Adrenal gland (tissue), 12 donors: Measurements from ENCODE around the gene SPDYE1. TPM values are rescaled to one million over a fixed set of nuclear protein-coding genes. Genes with fewer than 3 reads are reported as not detected.

Experiments used
- DNase-seq, 7 donors: peaks; one replicate each; pipeline ENCODE4 v3.0.0-alpha.2; 2019 to 2020
- H3K27ac ChIP-seq, 5 donors: fragments of 200-600 bp; sonication (generic) in 4 of 5; 1 replicate in 3 of 5; 2 replicates in 2 of 5; pipeline versions ENCODE4 v1.5.1 to v1.8.0; 2016 to 2020; ENCODE audit warnings: mild to moderate bottlenecking in 1 of 5
- H3K27me3 ChIP-seq: fragments of 200-600 bp; 2 replicates; pipeline ENCODE4 v1.8.0; 2021
- H3K36me3 ChIP-seq, 2 donors: fragments of 200-600 bp; replicated peaks in 1 of 2; 1 replicate in 1 of 2; 2 replicates in 1 of 2; pipeline versions ENCODE4 v1.5.1 to v1.8.0; 2018 to 2022
- H3K4me1 ChIP-seq, 2 donors: fragments of 200-600 bp; replicated peaks in 1 of 2; 1 replicate in 1 of 2; 2 replicates in 1 of 2; pipeline versions ENCODE4 v1.5.1 to v1.8.0; 2018 to 2021
- H3K4me3 ChIP-seq, 4 donors: fragments of 200-600 bp; sonication (generic) in 3 of 4; one replicate each; pipeline ENCODE4 v1.5.1; 2016 to 2018
- H3K9me3 ChIP-seq, 3 donors: fragments of 200-600 bp; sonication (generic) in 1 of 3; replicated peaks in 1 of 3; 1 replicate in 2 of 3; 2 replicates in 1 of 3; pipeline versions ENCODE4 v1.5.1 to v1.8.0; 2016 to 2021
- CTCF ChIP-seq, 6 experiments: fragments of 450-650 bp in 4 of 6; fragments of 200-600 bp in 2 of 6; sonication (generic) in 1 of 6; IDR thresholded peaks; 1 replicate in 5 of 6; 2 replicates in 1 of 6; pipeline versions ENCODE4 v1.5.1 to v1.8.0; 2016 to 2021; ENCODE audit warnings: antibody characterized with exemption in 6 of 6, mild to moderate bottlenecking in 2 of 6, moderate library complexity in 1 of 6
- POLR2A ChIP-seq, 2 donors: fragments of 450-650 bp; IDR thresholded peaks; one replicate each; pipeline ENCODE4 v1.6.1; 2017; ENCODE audit warnings: antibody characterized with exemption in 2 of 2, mild to moderate bottlenecking in 2 of 2, moderate library complexity in 1 of 2
- WGBS, 4 donors: extraction: QIAGEN DNeasy Blood & Tissue Kit in 2 of 4; methylation state at CpG; one replicate each; pipeline versions ENCODE4 v1.1.5 to v1.1.7; 2013 to 2017; 5-methylcytosine and 5-hydroxymethylcytosine counted together
- intact Hi-C, 2 donors: fragments of 100-400 bp; cut with DNase I; formaldehyde crosslinking; loops; one replicate each; pipeline versions ENCODE4 v1.14.1 to v1.15.0; 2022 to 2023
- microRNA-seq, 3 donors: library from miRNA; unstranded; fragments of <30 nt; microRNA quantifications; one replicate each; pipeline ENCODE4, GENCODE V29; 2017 to 2020
- polyA plus RNA-seq, 3 donors: library from polyadenylated mRNA; stranded (reverse); fragments of 200-250 nt in 2 of 3; fragments of 350-450 nt in 1 of 3; fragmentation: Illumina TruSeq in 1 of 3; extraction: RNeasy Lipid Tissue Mini Kit (QIAGEN cat#74804) in 1 of 3; gene quantifications; one replicate each; pipeline ENCODE4 v1.2.3, GENCODE V29; 2013 to 2014
- total RNA-seq, 9 donors: library from RNA; depleted of rRNA in 4 of 9; stranded (reverse); fragments of >200 nt in 4 of 9; fragments of 120-200 nt in 1 of 9; fragmentation: NEBNext Ultra II Directional in 1 of 9; extraction: Animal tissue kit (Norgen Biotek cat#: 25700) in 1 of 9; gene quantifications; one replicate each; pipeline versions ENCODE4 v1.1.0 to v1.2.4, GENCODE V29; 2013 to 2023
- donor health status: healthy with polysubstance abuse.
- donor health status: Bipolar disorder and iron deficiency.
- donor health status: DM: yes; HTN: yes; CAD: no.
- donor health status: DM: no; HTN: no; CAD: no.
- donor health status: DM: no; HTN: no; CAD: no.
- donor health status: DM: yes; HTN: yes; CAD: no.

Gene SPDYE1
- total and polyA plus RNA-seq, 12 donors = 0.06 to 0.19 TPM; not detected in 10

DNA sequence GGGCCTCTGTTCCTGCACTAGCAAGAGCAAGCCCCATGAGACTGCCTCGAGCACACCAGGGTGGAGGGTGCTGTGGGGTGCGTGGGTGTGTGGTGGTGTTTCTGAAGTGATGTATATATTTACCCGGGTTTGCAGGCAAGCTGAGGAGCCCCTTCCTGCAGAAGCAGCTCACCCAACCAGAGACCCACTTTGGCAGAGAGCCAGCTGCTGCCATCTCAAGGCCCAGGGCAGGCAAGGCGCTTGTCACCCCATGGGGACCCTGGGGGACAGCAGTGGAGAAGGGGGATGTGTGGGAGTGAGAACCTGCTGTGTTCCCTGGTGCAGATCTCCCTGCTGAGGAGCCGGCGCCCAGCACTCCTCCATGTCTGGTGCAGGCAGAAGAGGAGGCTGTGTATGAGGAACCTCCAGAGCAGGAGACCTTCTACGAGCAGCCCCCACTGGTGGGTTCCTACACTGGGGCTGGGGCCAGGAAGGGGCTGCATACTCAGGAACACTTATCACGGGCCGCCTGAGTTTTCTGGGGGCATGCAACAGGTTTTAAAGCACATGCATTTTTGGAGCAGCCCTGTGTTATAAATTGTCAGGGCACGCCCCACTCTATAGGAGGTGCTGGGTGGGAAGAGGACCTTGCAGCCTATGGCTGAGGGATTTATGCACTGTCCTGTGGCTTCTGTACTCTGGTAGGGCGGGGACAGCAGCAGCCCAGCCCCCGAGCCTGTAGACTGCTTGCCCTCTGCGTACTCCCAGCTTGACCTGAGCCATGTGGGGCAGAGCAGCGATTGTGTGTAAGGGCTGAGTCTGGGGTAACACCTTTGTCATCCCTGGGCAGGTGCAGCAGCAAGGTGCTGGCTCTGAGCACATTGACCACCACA, 61.8 kb downstream of the SPDYE1 start:
- H3K27ac ChIP-seq = no peak overlapping the region
- H3K27me3 ChIP-seq = no peaks in the 10 kb centered on the region
- H3K36me3 ChIP-seq = peaks cover 0 to 73% of the 10 kb centered on the region in 2 donors
- 88 to 92% (median 90%) methylated on average over 10 to 14 of the region's 14 CpGs for WGBS, 4 donors
- no peak overlapping the region for H3K4me3 ChIP-seq
- no peaks in the 10 kb centered on the region for H3K9me3 ChIP-seq
- intact Hi-C loops = loop anchor here in 1 of 2 donors (10.0 kb wide), 1 partner anchor 505 kb away; no protein-coding TSS in a partner anchor
- no peak for TF ChIP-seq POLR2A (IDR thresholded peaks at IDR 0.05)
- TF ChIP-seq CTCF (IDR thresholded peaks at IDR 0.05) = no peak
- peaks cover 11 to 19% of the 10 kb centered on the region in 2 donors for H3K4me1 ChIP-seq
- peak in 3 of 7 donors; percentile 12 to 50 (median 14) for DNase-seq

Small RNA genes within 50 kb of the gene (microRNA-seq; reads per million reads assigned to microRNA genes)
- gene MIR6837 = 0.76 to 1.3 (median 0.85) reads per million in 3 donors

Other genes with a start within 250 kb of the SPDYE1 start
- 10 to 100 TPM in 8 of 9 donors, 1 to 10 TPM in 1; 7.7 to 55.8 (median 36.1) TPM for gene BLVRA, start 239.2 kb upstream of the SPDYE1 start, total RNA-seq
- 10 to 100 TPM; 35.6 to 56.3 (median 36.8) TPM for gene BLVRA, start 239.2 kb upstream of the SPDYE1 start, polyA plus RNA-seq
- gene MRPS24, start 128.4 kb upstream of the SPDYE1 start, total RNA-seq = 100 to 1,000 TPM; 139 to 356 (median 199) TPM
- 100 to 1,000 TPM in 2 of 3 donors, 10 to 100 TPM in 1; 72.5 to 160 (median 135) TPM for gene MRPS24, start 128.4 kb upstream of the SPDYE1 start, polyA plus RNA-seq
- gene URGCP, start 91.3 kb upstream of the SPDYE1 start, total RNA-seq = 100 to 1,000 TPM in 1 of 9 donors, 10 to 100 TPM in 8; 53.8 to 103 (median 68.9) TPM
- 10 to 100 TPM; 60.5 to 76.7 (median 61.9) TPM for gene URGCP, start 91.3 kb upstream of the SPDYE1 start, polyA plus RNA-seq
- 10 to 100 TPM; 29.1 to 76.8 (median 42.0) TPM for gene UBE2D4, start 71.5 kb upstream of the SPDYE1 start, total RNA-seq
- gene UBE2D4, start 71.5 kb upstream of the SPDYE1 start, polyA plus RNA-seq = 10 to 100 TPM; 32.0 to 45.4 (median 33.1) TPM
- gene DBNL, start 46.8 kb downstream of the SPDYE1 start, total RNA-seq = 100 to 1,000 TPM in 2 of 9 donors, 10 to 100 TPM in 7; 71.7 to 145 (median 83.1) TPM
- gene DBNL, start 46.8 kb downstream of the SPDYE1 start, polyA plus RNA-seq = 10 to 100 TPM; 46.2 to 74.0 (median 66.1) TPM
- gene PGAM2, start 67.7 kb downstream of the SPDYE1 start, total RNA-seq = 10 to 100 TPM in 2 of 9 donors, 1 to 10 TPM in 6, under 1 TPM in 1; 0.76 to 30.1 (median 5.5) TPM
- 10 to 100 TPM in 2 of 3 donors, 1 to 10 TPM in 1; 2.3 to 20.4 (median 15.8) TPM for gene PGAM2, start 67.7 kb downstream of the SPDYE1 start, polyA plus RNA-seq
- 10 to 100 TPM in 8 of 9 donors, 1 to 10 TPM in 1; 8.6 to 51.8 (median 28.1) TPM for gene POLM, start 84.6 kb downstream of the SPDYE1 start, total RNA-seq
- gene POLM, start 84.6 kb downstream of the SPDYE1 start, polyA plus RNA-seq = 10 to 100 TPM in 2 of 3 donors, 1 to 10 TPM in 1; 5.4 to 38.5 (median 21.9) TPM
- gene AEBP1, start 106.4 kb downstream of the SPDYE1 start, total RNA-seq = 100 to 1,000 TPM in 6 of 9 donors, 10 to 100 TPM in 2, 1 to 10 TPM in 1; 5.4 to 292 (median 121) TPM
- 100 to 1,000 TPM in 2 of 3 donors, 10 to 100 TPM in 1; 41.2 to 198 (median 155) TPM for gene AEBP1, start 106.4 kb downstream of the SPDYE1 start, polyA plus RNA-seq
- 100 to 1,000 TPM in 2 of 9 donors, 10 to 100 TPM in 7; 47.5 to 127 (median 68.4) TPM for gene POLD2, start 125.7 kb downstream of the SPDYE1 start, total RNA-seq
- 100 to 1,000 TPM in 1 of 3 donors, 10 to 100 TPM in 2; 89.4 to 101 (median 93.0) TPM for gene POLD2, start 125.7 kb downstream of the SPDYE1 start, polyA plus RNA-seq
- under 1 TPM in 1 of 9 donors, not detected in 8; 0.17 TPM for gene MYL7, start 143.4 kb downstream of the SPDYE1 start, total RNA-seq
- 1 to 10 TPM in 1 of 3 donors, under 1 TPM in 1, not detected in 1; 0.24 to 3.5 TPM for gene MYL7, start 143.4 kb downstream of the SPDYE1 start, polyA plus RNA-seq
- 1 to 10 TPM in 1 of 9 donors, under 1 TPM in 5, not detected in 3; 0.14 to 1.9 (median 0.34) TPM for gene GCK, start 191.5 kb downstream of the SPDYE1 start, total RNA-seq
- gene GCK, start 191.5 kb downstream of the SPDYE1 start, polyA plus RNA-seq = 1 to 10 TPM in 2 of 3 donors, under 1 TPM in 1; 0.09 to 2.1 (median 1.2) TPM
- 10 to 100 TPM; 47.6 to 94.7 (median 54.0) TPM for gene YKT6, start 203.1 kb downstream of the SPDYE1 start, total RNA-seq
- gene YKT6, start 203.1 kb downstream of the SPDYE1 start, polyA plus RNA-seq = 10 to 100 TPM; 32.8 to 93.6 (median 35.7) TPM